ENCODE data around the gene USH1C. TPM values are rescaled to one million over a fixed set of nuclear protein-coding genes. Genes with fewer than 3 reads are reported as not detected.

Gene USH1C
- total and polyA plus RNA-seq, 2 of the 4 experiments (the other 2 are of a cell fraction), result not detected

DNA sequence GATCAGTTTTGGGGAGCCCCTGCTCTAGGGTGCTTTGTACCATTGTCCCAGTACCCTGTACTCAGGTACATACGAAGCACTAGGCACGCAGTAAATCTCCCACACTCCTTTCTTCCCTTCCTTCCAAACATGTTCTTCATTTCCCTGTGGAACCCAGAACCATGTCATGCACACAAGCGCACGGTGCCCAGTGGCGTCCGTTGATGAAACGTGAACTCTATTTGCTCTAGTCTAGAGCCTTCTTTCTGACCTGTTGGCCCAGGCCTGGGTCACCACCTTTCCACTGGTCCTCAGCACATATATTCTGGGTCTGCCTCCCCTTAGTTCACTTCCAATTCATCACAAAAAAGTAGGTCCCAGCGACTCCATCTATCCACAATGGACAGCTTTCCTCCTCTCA, 7.0 kb downstream of the USH1C start:
- Histone ChIP-seq H3K27ac (ENCODE audit: insufficient read depth, low read length) (no peak overlapping the region), H3K9me3 (ENCODE audit: control insufficient read depth, insufficient read depth, low read length) (no peaks in the 10 kb centered on the region), H2AK9ac (replicated peaks; ENCODE audit: low read depth, low read length, poor library complexity) (peak overlapping the region; percentile 39), H2AFZ (replicated peaks; ENCODE audit: low read length, poor library complexity) (no peak overlapping the region), H3K18ac (ENCODE audit: low read depth, low read length) (no peak overlapping the region), H3K56ac (ENCODE audit: extremely low read depth, insufficient read depth, low read length) (no peak overlapping the region), H4K20me1 (ENCODE audit: insufficient read depth, low read length) (no peaks in the 10 kb centered on the region), H3K4me2 (ENCODE audit: low read depth, low read length) (no peak overlapping the region), H2BK120ac (ENCODE audit: low read depth, low read length) (no peak overlapping the region), H2BK15ac (ENCODE audit: low read depth, low read length) (no peak overlapping the region), H3K4ac (ENCODE audit: low read depth, low read length) (no peak overlapping the region), H3K4me1 (ENCODE audit: control insufficient read depth, insufficient read depth, low read length) (no peaks in the 10 kb centered on the region), H3K9me1 (ENCODE audit: insufficient read depth, low read length) (no peaks in the 10 kb centered on the region), H4K8ac (ENCODE audit: low read depth in 2 of 2, low read length in 2 of 2) (no peak overlapping the region), H4K91ac (ENCODE audit: insufficient read depth, low read depth, low read length) (no peak overlapping the region), H4K5ac (ENCODE audit: low read depth, low read length) (no peak overlapping the region), H3K4me3 (ENCODE audit: insufficient read depth, low read depth, low read length) (no peak overlapping the region), H2AK5ac (ENCODE audit: low read depth, low read length) (no peak overlapping the region), H3K27me3 (ENCODE audit: control insufficient read depth, insufficient read depth, low read length) (peaks cover 16% of the 10 kb centered on the region), H2BK5ac (ENCODE audit: low read depth, low read length, poor library complexity, severe bottlenecking) (no peak overlapping the region), H2BK20ac (ENCODE audit: low read depth, low read length) (no peak overlapping the region), H3K9ac (ENCODE audit: low read depth, low read length) (no peak overlapping the region), H3K14ac (replicated peaks; ENCODE audit: low read depth, low read length) (no peak overlapping the region), H3K79me1 (ENCODE audit: low read depth in 1 of 2, low read length in 2 of 2) (no peaks in the 10 kb centered on the region), H3K36me3 (ENCODE audit: control insufficient read depth, insufficient read depth, low read length) (no peaks in the 10 kb centered on the region), H3K23ac (ENCODE audit: low read depth, low read length) (no peak overlapping the region)
- in situ Hi-C loops (cut with MboI; ENCODE audit: low sequenced_read_pairs) (no loop called here), dilution Hi-C loops (cut with HindIII; ENCODE audit: low sequenced_read_pairs, unreplicated experiment) (no loop called here), intact Hi-C loops (cut with micrococcal nuclease) (no loop called here)
- 10% methylated on average over 3 of the region's 8 CpGs; no CpG with 5 or more reads in 1 of the 2 experiments for WGBS, 2 experiments (ENCODE audit: extremely low coverage in 2 of 2, insufficient read length in 1 of 2)
- ATAC-seq (ENCODE audit: low read depth) (no peak), DNase-seq (no peak)
- CTCF ChIA-PET, result no interaction called here
- POLR2A ChIA-PET (ENCODE audit: unreplicated experiment), result no interaction called here
- TF ChIP-seq CHD1 (IDR thresholded peaks at IDR 0.05; ENCODE audit: low read depth, low read length), result no peak
- TF ChIP-seq MAFK (IDR thresholded peaks at IDR 0.05; ENCODE audit: low read depth, low read length), result no peak
- no peak for TF ChIP-seq MXI1 (IDR thresholded peaks at IDR 0.05; ENCODE audit: borderline replicate concordance, low read depth, low read length)
- no peak for TF ChIP-seq RFX5 (IDR thresholded peaks at IDR 0.05; ENCODE audit: low read depth, low read length)
- BruUV-seq (replicated peaks), result no TSS peak

Data from IMR-90 (cell line).